Astrocyte of the spinal cord (primary cell): ENCODE results near the gene IFFO2.
A peak's percentile ranks its signal among the peaks of the same experiment; 100 is the strongest.

Experiments used
- DNase-seq: peaks from one replicate; pipeline ENCODE4 v3.0.0; 2011; ENCODE audit warnings: low read depth, low spot score
- H3K4me3 ChIP-seq: 2 replicates; pipeline ENCODE4 v1.5.1; 2011; ENCODE audit warnings: low read depth, mild to moderate bottlenecking, low read length, moderate library complexity
- in situ Hi-C: cut with HindIII; loops from 2 replicates; pipeline ENCODE4 v1.10.0; 2017; ENCODE audit warnings: low sequenced_read_pairs
- TF ChIP-seq, protein P1 (sequence below): IDR thresholded peaks from 2 replicates; pipeline ENCODE4 v1.5.1; 2012; ENCODE audit warnings: low read depth, mild to moderate bottlenecking, low read length, inconsistent platforms

IFFO2 gene

DNA sequence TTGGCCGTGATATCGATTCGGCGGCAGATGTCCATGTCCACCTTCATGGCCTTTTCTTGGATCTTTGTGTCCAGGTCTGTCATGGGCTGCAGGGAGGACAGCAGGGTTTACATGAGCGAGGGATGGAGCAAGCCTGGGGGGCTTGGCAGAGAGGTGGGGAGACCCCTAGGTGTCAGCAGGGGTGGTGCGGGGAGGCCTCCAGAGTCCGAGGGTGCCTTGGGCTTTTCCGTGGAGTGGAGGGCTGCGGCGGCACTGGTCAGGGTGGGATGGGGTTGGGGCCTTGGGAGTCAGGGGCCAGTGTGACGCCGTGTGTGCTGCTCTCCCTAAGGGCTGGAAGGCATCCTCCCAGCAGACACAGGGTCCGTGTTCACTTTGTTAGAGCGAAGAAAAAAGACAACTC lies 38.1 kb downstream of the IFFO2 start:
- TF ChIP-seq, protein P1, sequence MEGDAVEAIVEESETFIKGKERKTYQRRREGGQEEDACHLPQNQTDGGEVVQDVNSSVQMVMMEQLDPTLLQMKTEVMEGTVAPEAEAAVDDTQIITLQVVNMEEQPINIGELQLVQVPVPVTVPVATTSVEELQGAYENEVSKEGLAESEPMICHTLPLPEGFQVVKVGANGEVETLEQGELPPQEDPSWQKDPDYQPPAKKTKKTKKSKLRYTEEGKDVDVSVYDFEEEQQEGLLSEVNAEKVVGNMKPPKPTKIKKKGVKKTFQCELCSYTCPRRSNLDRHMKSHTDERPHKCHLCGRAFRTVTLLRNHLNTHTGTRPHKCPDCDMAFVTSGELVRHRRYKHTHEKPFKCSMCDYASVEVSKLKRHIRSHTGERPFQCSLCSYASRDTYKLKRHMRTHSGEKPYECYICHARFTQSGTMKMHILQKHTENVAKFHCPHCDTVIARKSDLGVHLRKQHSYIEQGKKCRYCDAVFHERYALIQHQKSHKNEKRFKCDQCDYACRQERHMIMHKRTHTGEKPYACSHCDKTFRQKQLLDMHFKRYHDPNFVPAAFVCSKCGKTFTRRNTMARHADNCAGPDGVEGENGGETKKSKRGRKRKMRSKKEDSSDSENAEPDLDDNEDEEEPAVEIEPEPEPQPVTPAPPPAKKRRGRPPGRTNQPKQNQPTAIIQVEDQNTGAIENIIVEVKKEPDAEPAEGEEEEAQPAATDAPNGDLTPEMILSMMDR: no peak
- in situ Hi-C loops: no loop called here
- H3K4me3 ChIP-seq: no peak overlapping the region
- no peak for DNase-seq

DNA sequence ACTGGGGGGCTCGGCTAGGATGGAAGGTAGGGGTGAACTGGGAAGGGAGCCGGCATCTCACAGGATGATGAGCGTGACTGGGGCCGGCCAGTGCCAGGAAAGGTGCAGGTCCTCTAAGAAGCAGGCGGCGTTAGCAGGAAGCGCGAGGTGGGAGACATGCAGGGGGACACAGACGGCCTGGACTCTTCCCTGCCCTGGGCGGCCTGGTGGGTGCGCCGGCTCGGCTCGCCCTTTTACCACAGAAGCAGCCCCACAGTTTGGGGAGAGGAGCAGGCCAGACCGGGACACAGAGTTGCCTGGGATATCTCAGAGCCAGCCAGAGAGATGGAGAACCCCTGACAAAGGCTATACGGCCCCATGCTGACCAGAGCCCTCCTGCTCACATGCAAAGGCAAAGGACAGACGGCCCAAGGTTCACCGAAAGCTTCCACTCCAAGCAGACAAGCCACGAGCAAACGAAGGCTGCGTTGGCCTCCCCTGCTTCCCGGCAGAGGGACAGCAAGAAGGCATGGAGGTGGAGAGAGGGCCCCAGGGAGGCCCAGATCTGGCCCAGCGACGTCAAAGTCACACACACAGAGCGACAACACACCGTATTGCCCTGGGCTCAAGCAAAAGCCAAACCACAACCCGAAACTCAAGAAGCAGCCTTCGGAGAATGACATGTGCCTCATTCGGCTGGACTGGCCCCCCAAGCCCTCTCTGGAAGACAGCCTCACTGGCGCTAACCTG lies 39.2 kb downstream of the IFFO2 start:
- no peak for DNase-seq
- in situ Hi-C loops: no loop called here
- no peak overlapping the region for H3K4me3 ChIP-seq
- TF ChIP-seq, protein P1: no peak

DNA sequence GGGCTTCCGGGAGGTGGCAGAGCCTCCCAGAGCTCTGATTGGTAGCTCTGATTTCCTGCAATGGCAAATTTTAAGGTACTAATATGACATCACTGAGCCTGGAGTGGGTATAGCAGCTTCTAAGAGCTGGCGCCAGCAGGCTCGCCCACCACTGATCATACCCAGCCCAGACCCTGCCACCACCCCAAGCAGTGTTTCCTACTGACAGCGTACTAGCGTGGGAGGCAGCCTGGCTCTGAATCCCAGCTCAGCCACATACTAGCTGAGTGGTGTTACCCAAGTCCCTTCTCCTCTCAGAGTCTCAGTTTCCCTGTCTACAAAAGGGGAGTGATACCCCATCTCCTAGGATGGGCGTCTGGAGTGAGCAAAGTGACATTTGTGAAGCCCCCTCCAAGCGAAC lies 41.1 kb downstream of the IFFO2 start:
- in situ Hi-C loops: no loop called here
- DNase-seq: no peak
- TF ChIP-seq, protein P1: no peak
- H3K4me3 ChIP-seq: no peak overlapping the region

DNA sequence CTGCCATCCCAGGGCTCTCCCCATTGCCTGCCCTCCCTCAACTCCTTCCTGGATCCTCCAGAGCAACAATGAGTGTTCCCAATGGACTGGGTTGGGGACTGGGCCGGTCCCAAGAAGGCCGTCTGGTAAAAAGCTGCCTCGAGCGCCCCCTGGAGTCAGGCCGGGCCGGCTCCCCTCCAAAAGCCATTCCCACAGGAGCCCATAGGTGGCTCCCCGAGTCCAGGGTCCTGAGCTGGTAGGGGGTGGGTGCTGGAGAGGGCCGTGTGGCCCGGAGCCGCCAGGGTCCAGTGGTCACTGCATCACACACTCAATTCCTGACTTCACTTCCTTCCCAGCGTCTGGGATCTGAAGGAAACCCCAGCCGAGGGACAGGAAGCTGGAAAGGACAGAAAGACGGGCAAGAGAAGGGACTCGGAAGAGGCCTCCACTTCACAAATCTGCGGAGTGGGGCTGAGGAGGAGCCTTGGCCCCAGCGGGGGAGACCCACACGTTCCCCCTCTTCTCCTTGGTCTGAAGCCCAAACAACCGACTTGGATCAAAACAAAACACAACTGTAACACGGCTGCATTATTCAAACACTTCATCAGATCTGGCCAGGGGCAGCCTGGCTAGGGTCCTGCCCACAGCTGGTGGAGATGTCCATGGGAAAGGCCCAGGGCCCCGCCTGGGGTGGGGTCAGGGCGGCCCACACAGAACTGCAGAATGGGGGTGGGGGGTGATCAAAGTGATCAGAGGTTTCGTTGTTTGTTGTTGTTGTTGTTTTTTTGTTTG lies 43.2 kb downstream of the IFFO2 start:
- peak; percentile 78 for DNase-seq
- TF ChIP-seq, protein P1: peak; percentile 100
- H3K4me3 ChIP-seq: no peak overlapping the region
- in situ Hi-C loops: no loop called here

DNA sequence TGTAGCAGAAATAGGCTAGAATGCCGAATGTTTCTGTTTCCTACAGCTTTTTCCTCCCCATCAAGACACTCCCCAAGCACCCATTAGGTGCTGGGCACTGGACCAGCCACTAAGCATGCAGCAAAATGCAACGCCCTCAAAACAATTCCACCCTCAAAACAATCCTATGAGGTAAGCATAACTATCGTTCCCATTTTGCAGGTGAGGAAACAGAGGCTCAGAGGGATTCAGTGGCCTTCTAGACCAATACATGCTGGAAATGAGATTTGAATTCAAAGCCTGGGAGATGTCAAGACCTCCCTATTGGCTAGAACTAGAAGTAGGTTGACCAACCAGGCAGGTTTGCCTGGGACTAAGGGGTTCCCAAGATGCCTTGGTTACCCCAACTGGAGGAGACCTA lies 43.9 kb downstream of the IFFO2 start:
- H3K4me3 ChIP-seq: no peak overlapping the region
- no peak for DNase-seq
- TF ChIP-seq, protein P1: no peak
- in situ Hi-C loops: no loop called here

DNA sequence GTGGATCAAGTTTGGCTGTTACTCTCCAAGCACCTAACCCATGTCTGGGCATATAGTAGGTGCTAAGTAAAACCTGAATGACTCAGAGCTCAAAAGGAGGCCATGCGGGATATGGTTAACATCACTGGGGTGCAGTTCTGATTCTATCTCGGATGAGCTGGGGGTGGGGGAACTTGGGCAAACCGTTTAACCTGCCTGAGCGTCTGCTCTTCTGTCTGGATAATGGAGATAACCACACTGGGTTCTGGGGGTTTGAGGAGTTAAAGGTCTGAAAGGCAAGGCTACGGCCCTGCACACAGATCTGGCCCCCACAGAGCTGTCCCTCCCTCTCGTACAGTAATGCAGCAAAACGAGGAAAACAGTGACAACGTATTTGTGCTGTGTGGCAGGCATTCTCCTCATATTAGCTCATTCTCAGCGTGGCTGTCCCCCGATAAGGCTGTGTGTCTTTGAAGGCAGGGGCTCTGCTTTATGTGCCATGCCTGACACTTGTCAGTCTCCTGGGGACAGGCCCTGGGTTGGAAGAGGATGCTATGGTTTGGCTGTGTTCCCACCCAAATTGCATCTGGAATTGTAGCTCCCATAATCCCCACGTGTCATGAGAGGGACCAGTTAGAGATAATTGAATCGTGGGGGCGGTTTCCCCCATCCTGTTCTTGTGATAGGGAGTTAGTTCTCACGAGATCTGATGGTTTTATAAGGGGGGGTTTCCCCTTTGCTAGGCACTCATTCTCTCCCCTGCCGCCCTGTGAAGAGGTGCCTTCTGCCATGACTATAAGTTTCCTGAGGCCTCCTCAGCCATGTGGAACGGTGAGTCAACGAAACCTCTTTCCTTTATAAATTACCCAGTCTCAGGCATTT lies 47.3 kb downstream of the IFFO2 start:
- TF ChIP-seq, protein P1: no peak
- no peak overlapping the region for H3K4me3 ChIP-seq
- no peak for DNase-seq
- in situ Hi-C loops: no loop called here
